Gastrocnemius medialis (tissue), 4 donors: ENCODE measurements around the gene SLC12A9. TPM values are rescaled to one million over a fixed set of nuclear protein-coding genes. Genes with fewer than 3 reads are reported as not detected.

Source experiments
- ATAC-seq, 2 donors: fragments of 150-250 bp; one replicate each; pipeline ENCODE4 v1.9.1; 2016
- DNase-seq, 2 donors: peaks; one replicate each; pipeline ENCODE4 v3.0.0-alpha.2; 2019
- H3K27ac ChIP-seq, 4 donors: fragments of 200-600 bp; sonication (generic); 1 replicate in 1 of 4; 2 replicates in 3 of 4; pipeline ENCODE4 v1.5.1; 2016 to 2018; ENCODE audit warnings: mild to moderate bottlenecking in 2 of 4, moderate library complexity in 1 of 4
- H3K27me3 ChIP-seq, 3 donors: fragments of 200-600 bp; sonication (generic) in 2 of 3; 1 replicate in 1 of 3; 2 replicates in 2 of 3; pipeline versions ENCODE4 v1.5.1 to v1.6.0; 2016 to 2019; ENCODE audit warnings: mild to moderate bottlenecking in 1 of 3, moderate library complexity in 1 of 3
- H3K36me3 ChIP-seq, 2 donors: fragments of 200-600 bp; sonication (generic) in 1 of 2; one replicate each; pipeline ENCODE4 v1.5.1; 2017 to 2018
- H3K4me1 ChIP-seq, 2 donors: fragments of 200-600 bp; sonication (generic) in 1 of 2; one replicate each; pipeline ENCODE4 v1.5.1; 2016 to 2017; ENCODE audit warnings: mild to moderate bottlenecking in 2 of 2
- H3K4me3 ChIP-seq, 4 donors: fragments of 200-600 bp; sonication (generic) in 3 of 4; 1 replicate in 1 of 4; 2 replicates in 3 of 4; pipeline ENCODE4 v1.5.1; 2016 to 2019; ENCODE audit warnings: mild to moderate bottlenecking in 2 of 4
- H3K9me3 ChIP-seq, 3 donors: fragments of 200-600 bp; sonication (generic) in 2 of 3; 1 replicate in 1 of 3; 2 replicates in 2 of 3; pipeline ENCODE4 v1.5.1; 2016 to 2019
- CTCF ChIP-seq, 5 experiments: fragments of 450-650 bp in 3 of 5; fragments of 200-600 bp in 2 of 5; sonication (generic) in 2 of 5; IDR thresholded peaks in 4 of 5; conservative IDR thresholded peaks in 1 of 5; 1 replicate in 4 of 5; 2 replicates in 1 of 5; pipeline ENCODE4 v1.5.1; 2016 to 2019; ENCODE audit warnings: antibody characterized with exemption in 5 of 5, mild to moderate bottlenecking in 3 of 5, moderate library complexity in 3 of 5
- POLR2A ChIP-seq, 2 donors: fragments of 450-650 bp; IDR thresholded peaks; one replicate each; pipeline ENCODE4 v1.6.1; 2017; ENCODE audit warnings: antibody characterized with exemption in 2 of 2, mild to moderate bottlenecking in 2 of 2, moderate library complexity in 2 of 2
- in situ Hi-C, 4 donors: fragments of 200-750 bp; cut with MboI; loops; one replicate each; pipeline versions ENCODE4 v1.15.0 to v1.8.0; 2017; ENCODE audit warnings: low sequenced_read_pairs in 4 of 4
- intact Hi-C: fragments of 100-400 bp; cut with DNase I; formaldehyde crosslinking; loops from one replicate; pipeline ENCODE4 v1.15.1; 2023; ENCODE audit warnings: low total_unique reads
- total RNA-seq, 4 donors: library from RNA; depleted of rRNA; stranded (reverse); fragments of >200 nt; gene quantifications; one replicate each; pipeline versions ENCODE4 v1.1.0 to v1.2.3, GENCODE V29; 2016

Gene SLC12A9
- total RNA-seq, 4 donors from 2014 or later: 2.5 to 4.3 (median 3.8) TPM

DNA sequence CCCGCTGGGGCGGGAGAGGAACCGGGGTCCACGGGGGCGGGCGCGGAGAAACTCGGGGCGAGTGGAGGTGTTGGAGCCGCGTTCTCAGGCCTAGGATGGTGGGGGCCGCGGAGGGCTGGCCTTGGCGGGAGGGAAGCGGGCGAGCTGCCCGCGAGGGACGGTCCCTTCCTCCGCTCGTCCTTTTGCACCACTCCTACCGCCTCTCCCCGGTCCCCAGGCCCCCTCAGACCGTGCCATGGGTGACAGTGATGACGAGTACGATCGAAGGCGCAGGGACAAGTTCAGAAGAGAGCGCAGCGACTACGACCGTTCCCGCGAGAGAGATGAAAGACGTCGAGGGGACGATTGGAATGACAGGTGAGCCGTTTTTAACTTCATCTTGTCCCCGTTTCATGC is 22.8 kb downstream of the SLC12A9 start:
- in situ Hi-C loops: no loop called here
- DNase-seq (no peak), ATAC-seq (peak; percentile 5 to 18)
- TF ChIP-seq POLR2A (IDR thresholded peaks at IDR 0.05) (no peak), CTCF (IDR thresholded peaks at IDR 0.05 in 4 of 5, conservative IDR thresholded peaks at IDR 0.05 in 1 of 5) (no peak)
- Histone ChIP-seq H3K36me3 (peaks cover 0 to 13% of the 10 kb centered on the region in 2 donors), H3K4me1 (peaks cover 37 to 42% of the 10 kb centered on the region in 2 donors), H3K9me3 (no peaks in the 10 kb centered on the region), H3K27me3 (no peaks in the 10 kb centered on the region), H3K27ac (peak overlapping the region; percentile 93 to 98 (median 96)), H3K4me3 (peak overlapping the region; percentile 70 to 99 (median 90))
- intact Hi-C loops: loop anchor here (1.0 to 10.0 kb wide), 3 partner anchors 14 to 1321 kb away; partner anchors contain the start of genes FAM200A, PLOD3, UFSP1 and ZNF655

- H3K4me1 ChIP-seq: peaks cover 37 to 42% of the 10 kb centered on the region in 2 donors
- H3K27ac ChIP-seq: peak overlapping the region; percentile 93 to 98 (median 96)
- no peak overlapping the region for H3K4me3 ChIP-seq
- ATAC-seq: no peak
- no peaks in the 10 kb centered on the region for H3K9me3 ChIP-seq
- TF ChIP-seq POLR2A (IDR thresholded peaks at IDR 0.05) (no peak), CTCF (IDR thresholded peaks at IDR 0.05 in 4 of 5, conservative IDR thresholded peaks at IDR 0.05 in 1 of 5) (no peak)
- H3K36me3 ChIP-seq: peaks cover 0 to 40% of the 10 kb centered on the region in 2 donors
- intact Hi-C loops: loop anchor here (5.0 to 10.0 kb wide), 2 partner anchors 339 to 1323 kb away; partner anchors contain the start of genes FAM200A, PLOD3, ZNF655 and ZNHIT1
- no peak for DNase-seq
- in situ Hi-C loops: no loop called here
- no peaks in the 10 kb centered on the region for H3K27me3 ChIP-seq
Observed at GRCh38 chr7:100878013-100878412, 25.5 kb downstream of the SLC12A9 start.

DNA sequence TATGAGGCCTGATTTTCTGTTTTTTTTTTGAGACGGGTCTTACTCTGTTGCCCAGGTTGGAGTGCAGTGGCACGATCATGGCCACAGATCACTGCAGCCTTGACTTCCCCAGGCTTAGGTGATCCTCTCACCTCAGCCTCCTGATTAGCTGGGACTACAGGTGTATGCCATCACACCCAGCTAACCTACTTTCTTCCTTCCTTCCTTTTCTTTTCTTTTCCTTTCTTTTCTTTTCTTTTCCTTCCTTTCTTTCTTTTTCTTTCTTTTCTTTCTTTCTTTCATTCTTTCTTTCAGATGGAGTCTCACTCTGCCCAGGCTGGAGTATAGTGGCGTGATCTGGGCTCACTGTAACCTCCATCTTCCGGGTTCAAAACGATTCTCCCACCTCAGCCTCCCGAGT is 26.2 kb downstream of the SLC12A9 start:
- DNase-seq (no peak), ATAC-seq (no peak)
- H3K27me3 ChIP-seq: no peaks in the 10 kb centered on the region
- H3K27ac ChIP-seq: peak overlapping the region in 3 of 4 donors; percentile 93 to 98 (median 98)
- H3K4me1 ChIP-seq: peaks cover 37 to 42% of the 10 kb centered on the region in 2 donors
- peaks cover 0 to 46% of the 10 kb centered on the region in 2 donors for H3K36me3 ChIP-seq
- H3K9me3 ChIP-seq: no peaks in the 10 kb centered on the region
- intact Hi-C loops: loop anchor here (5.0 to 10.0 kb wide), 2 partner anchors 339 to 1324 kb away; partner anchors contain the start of genes FAM200A, PLOD3, ZNF655 and ZNHIT1
- in situ Hi-C loops: no loop called here
- no peak for TF ChIP-seq CTCF (IDR thresholded peaks at IDR 0.05 in 4 of 5, conservative IDR thresholded peaks at IDR 0.05 in 1 of 5)
- no peak for TF ChIP-seq POLR2A (IDR thresholded peaks at IDR 0.05)
- H3K4me3 ChIP-seq: no peak overlapping the region

DNA sequence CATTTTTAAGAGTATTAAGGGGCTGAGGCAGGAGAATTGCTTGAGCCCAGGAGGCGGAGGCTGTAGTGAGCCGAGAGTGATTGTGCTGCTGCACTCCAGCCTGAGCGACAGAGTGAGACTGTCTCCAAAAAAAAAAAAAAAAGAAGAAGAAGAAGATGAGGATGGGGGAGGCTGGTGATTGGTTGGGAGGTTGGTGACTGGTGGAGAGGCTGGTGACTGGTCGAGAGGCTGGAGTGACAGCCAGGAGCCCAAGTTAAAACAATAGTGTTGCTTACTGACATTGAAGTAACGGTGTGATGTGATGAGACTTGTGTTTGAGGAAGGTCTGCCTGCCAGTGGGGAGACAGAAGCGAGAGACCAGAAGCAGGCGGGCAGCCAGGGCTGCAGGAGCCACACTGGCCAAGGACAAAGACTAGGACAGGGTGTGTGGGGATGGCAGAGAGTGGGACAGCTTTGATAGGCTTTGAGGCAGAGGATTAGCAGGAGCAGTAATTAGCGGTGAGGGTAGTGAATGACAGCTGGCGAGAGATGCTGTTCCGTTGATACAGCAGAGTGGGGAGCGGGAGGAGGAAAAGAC is 27.3 kb downstream of the SLC12A9 start:
- Histone ChIP-seq H3K27ac (no peak overlapping the region), H3K36me3 (peaks cover 0 to 57% of the 10 kb centered on the region in 2 donors), H3K9me3 (no peaks in the 10 kb centered on the region), H3K4me1 (peaks cover 32 to 34% of the 10 kb centered on the region in 2 donors), H3K4me3 (no peak overlapping the region), H3K27me3 (no peaks in the 10 kb centered on the region)
- in situ Hi-C loops (no loop called here), intact Hi-C loops (loop anchor here (5.0 to 10.0 kb wide), 2 partner anchors 338 to 1325 kb away; partner anchors contain the start of genes FAM200A, PLOD3, ZNF655 and ZNHIT1)
- no peak for TF ChIP-seq POLR2A (IDR thresholded peaks at IDR 0.05)
- TF ChIP-seq CTCF (IDR thresholded peaks at IDR 0.05 in 4 of 5, conservative IDR thresholded peaks at IDR 0.05 in 1 of 5): no peak
- DNase-seq (no peak), ATAC-seq (no peak)
